CD8-positive, alpha-beta memory T cell (primary cell): ENCODE measurements around the gene ASPA. TPM values are rescaled to one million over a fixed set of nuclear protein-coding genes. Genes with fewer than 3 reads are reported as not detected.

ENCODE experiments used
- CTCF ChIA-PET: fragments of 350-600 bp; sonication (Branson Sonifier 250); formaldehyde crosslinking; loops from one replicate; lab custom pipeline; 2021; ENCODE audit warnings: antibody characterized with exemption; lab: Charles Lee
- POLR2A ChIA-PET: fragments of 350-600 bp; sonication (Branson Sonifier 250); formaldehyde crosslinking; loops from one replicate; lab custom pipeline; 2021; ENCODE audit warnings: antibody characterized with exemption; lab: Charles Lee
- DNase-seq, 5 donors: peaks; one replicate each; pipeline versions ENCODE4 v3.0.0 to v3.0.0-alpha.2; 2020 to 2022; ENCODE audit warnings: mixed read lengths in 1 of 5
- H3K27ac ChIP-seq: one replicate; pipeline ENCODE4 v1.7.0; 2013; ENCODE audit warnings: low read depth, mild to moderate bottlenecking, low read length, moderate library complexity
- H3K27me3 ChIP-seq: 2 replicates; pipeline ENCODE4 v1.7.0; 2013; ENCODE audit warnings: low read length, mild to moderate bottlenecking; ENCODE audit not compliant: insufficient read depth, poor library complexity, severe bottlenecking
- H3K36me3 ChIP-seq: 2 replicates; pipeline ENCODE4 v1.7.0; 2013; ENCODE audit warnings: mild to moderate bottlenecking, low read length, moderate library complexity; ENCODE audit not compliant: insufficient read depth
- H3K4me1 ChIP-seq: 2 replicates; pipeline ENCODE4 v1.7.0; 2013; ENCODE audit warnings: mild to moderate bottlenecking, low read length, moderate library complexity; ENCODE audit not compliant: insufficient read depth
- H3K4me3 ChIP-seq: 2 replicates; pipeline ENCODE4 v1.7.0; 2013; ENCODE audit warnings: mild to moderate bottlenecking, low read length
- H3K9me3 ChIP-seq: 2 replicates; pipeline ENCODE4 v1.7.0; 2013; ENCODE audit warnings: mild to moderate bottlenecking, low read length
- H3K27ac Mint-ChIP-seq, 8 donors: one replicate each; pipeline ENCODE4 v1.8.0; 2020 to 2021; ENCODE audit warnings: mixed read lengths in 8 of 8, mild to moderate bottlenecking in 6 of 8, inconsistent platforms in 3 of 8, moderate library complexity in 3 of 8
- H3K27me3 Mint-ChIP-seq, 2 donors: one replicate each; pipeline ENCODE4 v1.8.0; 2020 to 2021; ENCODE audit warnings: mixed read lengths in 2 of 2, mild to moderate bottlenecking in 1 of 2, moderate library complexity in 1 of 2
- H3K36me3 Mint-ChIP-seq, 3 donors: one replicate each; pipeline ENCODE4 v1.8.0; 2020 to 2021; ENCODE audit warnings: mixed read lengths in 3 of 3, inconsistent platforms in 1 of 3, mild to moderate bottlenecking in 1 of 3
- H3K4me1 Mint-ChIP-seq, 3 donors: one replicate each; pipeline ENCODE4 v1.8.0; 2020 to 2021; ENCODE audit warnings: mixed read lengths in 3 of 3, inconsistent platforms in 1 of 3, mild to moderate bottlenecking in 1 of 3
- H3K4me3 Mint-ChIP-seq, 7 donors: one replicate each; pipeline ENCODE4 v1.8.0; 2020 to 2021; ENCODE audit warnings: mixed read lengths in 7 of 7, mild to moderate bottlenecking in 6 of 7, moderate library complexity in 4 of 7, inconsistent platforms in 2 of 7
- H3K9me3 Mint-ChIP-seq, 5 donors: one replicate each; pipeline ENCODE4 v1.8.0; 2020 to 2022; ENCODE audit warnings: mixed read lengths in 5 of 5, mild to moderate bottlenecking in 3 of 5, moderate library complexity in 2 of 5, inconsistent platforms in 1 of 5
- polyA plus RNA-seq: library from polyadenylated mRNA; unstranded; fragments of 300-500 nt; fragmentation: Illumina TruSeq; gene quantifications from one replicate; pipeline ENCODE4 v1.2.3, GENCODE V29; 2021
- total RNA-seq, 2 experiments: library from RNA; stranded (reverse); gene quantifications; one replicate each; pipeline ENCODE4 v1.2.3, GENCODE V29; 2021

ASPA gene
- total and polyA plus RNA-seq, 3 experiments from 2014 or later: not detected

- peak overlapping the region in 1 of 8 donors; percentile 20 for H3K27ac Mint-ChIP-seq
- peaks cover 0 to 8% of the 10 kb centered on the region in 2 donors for H3K27me3 Mint-ChIP-seq
- H3K9me3 Mint-ChIP-seq: no peaks in the 10 kb centered on the region
- no peak for DNase-seq
- Histone ChIP-seq H3K27ac (no peak overlapping the region), H3K36me3 (no peaks in the 10 kb centered on the region), H3K9me3 (no peaks in the 10 kb centered on the region), H3K27me3 (no peaks in the 10 kb centered on the region), H3K4me3 (no peak overlapping the region), H3K4me1 (no peaks in the 10 kb centered on the region)
- no peaks in the 10 kb centered on the region for H3K4me1 Mint-ChIP-seq
- POLR2A ChIA-PET: no interaction called here
- H3K4me3 Mint-ChIP-seq: no peak overlapping the region
- H3K36me3 Mint-ChIP-seq: no peaks in the 10 kb centered on the region
- CTCF ChIA-PET: no interaction called here
Observed at GRCh38 chr17:3526491-3526890, 50.7 kb downstream of the ASPA start.

GRCh38 chr17:3526971-3527370 lies 51.2 kb downstream of the ASPA start:
- no peak overlapping the region for H3K27ac Mint-ChIP-seq
- H3K4me1 Mint-ChIP-seq: no peaks in the 10 kb centered on the region
- ChIA-PET POLR2A (no interaction called here), CTCF (no interaction called here)
- no peaks in the 10 kb centered on the region for H3K4me1 ChIP-seq
- no peaks in the 10 kb centered on the region for H3K9me3 Mint-ChIP-seq
- no peaks in the 10 kb centered on the region for H3K27me3 ChIP-seq
- H3K36me3 ChIP-seq: no peaks in the 10 kb centered on the region
- DNase-seq: peak in 1 of 5 donors; percentile 8
- H3K4me3 ChIP-seq: no peak overlapping the region
- H3K27ac ChIP-seq: no peak overlapping the region
- H3K27me3 Mint-ChIP-seq: peaks cover 0 to 8% of the 10 kb centered on the region in 2 donors
- H3K9me3 ChIP-seq: no peaks in the 10 kb centered on the region
- no peaks in the 10 kb centered on the region for H3K36me3 Mint-ChIP-seq
- no peak overlapping the region for H3K4me3 Mint-ChIP-seq

GRCh38 chr17:3527468-3527867 lies 51.7 kb downstream of the ASPA start:
- H3K9me3 ChIP-seq: no peaks in the 10 kb centered on the region
- Mint-ChIP-seq H3K4me1 (no peaks in the 10 kb centered on the region), H3K36me3 (no peaks in the 10 kb centered on the region), H3K4me3 (no peak overlapping the region), H3K9me3 (no peaks in the 10 kb centered on the region), H3K27ac (peak overlapping the region in 1 of 8 donors; percentile 1), H3K27me3 (peaks cover 0 to 8% of the 10 kb centered on the region in 2 donors)
- no peaks in the 10 kb centered on the region for H3K36me3 ChIP-seq
- no peaks in the 10 kb centered on the region for H3K4me1 ChIP-seq
- no peak overlapping the region for H3K4me3 ChIP-seq
- no peak for DNase-seq
- no peaks in the 10 kb centered on the region for H3K27me3 ChIP-seq
- H3K27ac ChIP-seq: no peak overlapping the region
- POLR2A ChIA-PET: no interaction called here
- CTCF ChIA-PET: no interaction called here

GRCh38 chr17:3527896-3528295 lies 52.1 kb downstream of the ASPA start:
- no peak overlapping the region for H3K4me3 Mint-ChIP-seq
- Histone ChIP-seq H3K4me1 (no peaks in the 10 kb centered on the region), H3K27me3 (no peaks in the 10 kb centered on the region), H3K27ac (no peak overlapping the region), H3K4me3 (no peak overlapping the region), H3K36me3 (no peaks in the 10 kb centered on the region), H3K9me3 (no peaks in the 10 kb centered on the region)
- H3K4me1 Mint-ChIP-seq: no peaks in the 10 kb centered on the region
- no peaks in the 10 kb centered on the region for H3K9me3 Mint-ChIP-seq
- no peaks in the 10 kb centered on the region for H3K36me3 Mint-ChIP-seq
- no peak for DNase-seq
- CTCF ChIA-PET: no interaction called here
- POLR2A ChIA-PET: no interaction called here
- H3K27ac Mint-ChIP-seq: peak overlapping the region in 1 of 8 donors; percentile 63
- peaks cover 0 to 9% of the 10 kb centered on the region in 2 donors for H3K27me3 Mint-ChIP-seq

- no peak for DNase-seq
- no peaks in the 10 kb centered on the region for H3K4me1 Mint-ChIP-seq
- Histone ChIP-seq H3K27ac (no peak overlapping the region), H3K9me3 (no peaks in the 10 kb centered on the region), H3K4me1 (no peaks in the 10 kb centered on the region), H3K36me3 (no peaks in the 10 kb centered on the region), H3K4me3 (no peak overlapping the region), H3K27me3 (no peaks in the 10 kb centered on the region)
- no peaks in the 10 kb centered on the region for H3K36me3 Mint-ChIP-seq
- POLR2A ChIA-PET: no interaction called here
- peaks cover 4 to 14% of the 10 kb centered on the region in 2 donors for H3K27me3 Mint-ChIP-seq
- no peaks in the 10 kb centered on the region for H3K9me3 Mint-ChIP-seq
- CTCF ChIA-PET: no interaction called here
- H3K4me3 Mint-ChIP-seq: no peak overlapping the region
- H3K27ac Mint-ChIP-seq: no peak overlapping the region
Observed at GRCh38 chr17:3528403-3528851, 52.6 kb downstream of the ASPA start.

GRCh38 chr17:3528880-3529511 lies 53.2 kb downstream of the ASPA start:
- peaks cover 0 to 2% (median 0%) of the 10 kb centered on the region in 3 donors for H3K4me1 Mint-ChIP-seq
- ChIA-PET POLR2A (no interaction called here), CTCF (no interaction called here)
- H3K9me3 Mint-ChIP-seq: no peaks in the 10 kb centered on the region
- no peaks in the 10 kb centered on the region for H3K4me1 ChIP-seq
- no peaks in the 10 kb centered on the region for H3K9me3 ChIP-seq
- no peaks in the 10 kb centered on the region for H3K27me3 ChIP-seq
- no peaks in the 10 kb centered on the region for H3K36me3 Mint-ChIP-seq
- peaks cover 4 to 15% of the 10 kb centered on the region in 2 donors for H3K27me3 Mint-ChIP-seq
- H3K4me3 ChIP-seq: no peak overlapping the region
- no peak overlapping the region for H3K4me3 Mint-ChIP-seq
- H3K27ac ChIP-seq: no peak overlapping the region
- no peak for DNase-seq
- no peak overlapping the region for H3K27ac Mint-ChIP-seq
- no peaks in the 10 kb centered on the region for H3K36me3 ChIP-seq

GRCh38 chr17:3529817-3530741 lies 54.3 kb downstream of the ASPA start:
- Histone ChIP-seq H3K36me3 (no peaks in the 10 kb centered on the region), H3K9me3 (no peaks in the 10 kb centered on the region), H3K4me1 (no peaks in the 10 kb centered on the region), H3K27ac (no peak overlapping the region), H3K4me3 (no peak overlapping the region), H3K27me3 (no peaks in the 10 kb centered on the region)
- H3K27ac Mint-ChIP-seq: no peak overlapping the region
- no peak overlapping the region for H3K4me3 Mint-ChIP-seq
- no peak for DNase-seq
- H3K27me3 Mint-ChIP-seq: peaks cover 4 to 16% of the 10 kb centered on the region in 2 donors
- H3K36me3 Mint-ChIP-seq: no peaks in the 10 kb centered on the region
- H3K4me1 Mint-ChIP-seq: peaks cover 0 to 6% (median 4%) of the 10 kb centered on the region in 3 donors
- no peaks in the 10 kb centered on the region for H3K9me3 Mint-ChIP-seq
- POLR2A ChIA-PET: no interaction called here
- CTCF ChIA-PET: no interaction called here
